ENCODE results near the gene MECP2.

DNA sequence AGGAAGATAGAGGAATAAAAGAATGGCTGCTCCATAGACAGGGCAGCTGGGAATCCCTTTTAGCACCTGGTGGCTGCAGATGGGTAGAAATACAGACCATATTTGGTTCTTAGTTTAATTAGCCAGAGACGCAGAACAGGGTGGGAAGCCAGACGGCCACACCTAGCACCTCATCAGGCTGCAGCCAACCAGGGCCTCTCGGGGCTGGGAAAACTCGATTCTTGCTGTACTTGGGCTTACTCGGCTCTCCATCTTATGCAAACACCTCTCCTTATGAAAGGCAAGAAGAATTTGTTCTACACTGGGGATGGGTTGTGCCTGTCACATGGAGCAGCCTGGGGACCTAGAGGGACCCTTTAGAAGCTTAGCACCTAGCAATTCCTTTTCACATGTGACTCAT lies 97.5 kb downstream of the MECP2 start:
- TF ChIP-seq, protein P1, sequence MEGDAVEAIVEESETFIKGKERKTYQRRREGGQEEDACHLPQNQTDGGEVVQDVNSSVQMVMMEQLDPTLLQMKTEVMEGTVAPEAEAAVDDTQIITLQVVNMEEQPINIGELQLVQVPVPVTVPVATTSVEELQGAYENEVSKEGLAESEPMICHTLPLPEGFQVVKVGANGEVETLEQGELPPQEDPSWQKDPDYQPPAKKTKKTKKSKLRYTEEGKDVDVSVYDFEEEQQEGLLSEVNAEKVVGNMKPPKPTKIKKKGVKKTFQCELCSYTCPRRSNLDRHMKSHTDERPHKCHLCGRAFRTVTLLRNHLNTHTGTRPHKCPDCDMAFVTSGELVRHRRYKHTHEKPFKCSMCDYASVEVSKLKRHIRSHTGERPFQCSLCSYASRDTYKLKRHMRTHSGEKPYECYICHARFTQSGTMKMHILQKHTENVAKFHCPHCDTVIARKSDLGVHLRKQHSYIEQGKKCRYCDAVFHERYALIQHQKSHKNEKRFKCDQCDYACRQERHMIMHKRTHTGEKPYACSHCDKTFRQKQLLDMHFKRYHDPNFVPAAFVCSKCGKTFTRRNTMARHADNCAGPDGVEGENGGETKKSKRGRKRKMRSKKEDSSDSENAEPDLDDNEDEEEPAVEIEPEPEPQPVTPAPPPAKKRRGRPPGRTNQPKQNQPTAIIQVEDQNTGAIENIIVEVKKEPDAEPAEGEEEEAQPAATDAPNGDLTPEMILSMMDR (IDR thresholded peaks at IDR 0.05; ENCODE audit: insufficient read depth, low read length, poor library complexity, severe bottlenecking): no peak
- TF ChIP-seq EZH2phosphoT487 (conservative IDR thresholded peaks at IDR 0.05; ENCODE audit: low read length): no peak
